Forelimb muscle (tissue), 1 donor: Measurements from ENCODE around the gene LILRA5. TPM values are rescaled to one million over a fixed set of nuclear protein-coding genes. Genes with fewer than 3 reads are reported as not detected.
"Not testable (repeated sequence)": the region's sequence is repeated elsewhere in the genome, so short reads cannot be mapped to it uniquely, and the experiment has no call there.

Experiments used
- DNase-seq: peaks from one replicate; pipeline ENCODE4 v3.0.0-alpha.2; 2013; ENCODE audit warnings: low read depth
- polyA plus RNA-seq: library from polyadenylated mRNA; unstranded; fragments of 120-200 nt; gene quantifications from one replicate; pipeline ENCODE4 v1.2.1, GENCODE V29; 2013; ENCODE audit not compliant: insufficient read length

Gene LILRA5
- polyA plus RNA-seq, 1 donor = 0.44 TPM

DNA sequence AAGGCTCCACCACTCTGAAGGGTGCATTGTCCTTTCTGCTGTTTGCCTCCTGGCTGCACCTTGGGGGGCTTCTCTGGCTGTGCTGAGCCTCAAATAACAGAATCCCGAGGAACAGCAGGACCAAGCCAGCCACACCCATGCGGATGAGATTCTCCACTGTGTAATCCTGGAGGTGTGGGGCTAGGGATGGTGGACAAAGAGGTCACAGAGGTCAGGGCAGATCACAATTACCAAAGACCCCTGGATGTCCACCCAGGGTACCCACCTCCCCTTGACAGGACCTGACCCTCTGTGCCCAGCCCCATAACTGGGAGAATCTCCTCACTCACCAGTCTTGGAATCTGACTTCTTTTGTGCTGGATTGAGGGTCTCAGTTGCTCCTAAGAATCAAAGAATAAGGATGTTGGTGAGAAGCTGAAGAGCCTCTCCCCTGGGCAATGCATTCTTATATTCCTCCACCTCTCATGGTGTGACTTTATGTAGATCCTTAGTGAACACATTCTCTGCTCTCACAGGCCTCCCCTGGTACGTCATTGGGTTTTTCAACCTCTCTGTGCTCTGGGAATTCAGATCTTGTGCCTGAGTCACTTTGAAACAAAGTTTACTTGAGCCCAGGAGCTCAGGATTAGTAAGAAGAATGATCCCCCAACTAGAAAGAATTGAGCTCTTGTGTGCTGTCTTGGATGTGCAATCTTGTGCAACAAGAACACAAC is 20.8 kb upstream of the LILRA5 start:
- no peak for DNase-seq

DNA sequence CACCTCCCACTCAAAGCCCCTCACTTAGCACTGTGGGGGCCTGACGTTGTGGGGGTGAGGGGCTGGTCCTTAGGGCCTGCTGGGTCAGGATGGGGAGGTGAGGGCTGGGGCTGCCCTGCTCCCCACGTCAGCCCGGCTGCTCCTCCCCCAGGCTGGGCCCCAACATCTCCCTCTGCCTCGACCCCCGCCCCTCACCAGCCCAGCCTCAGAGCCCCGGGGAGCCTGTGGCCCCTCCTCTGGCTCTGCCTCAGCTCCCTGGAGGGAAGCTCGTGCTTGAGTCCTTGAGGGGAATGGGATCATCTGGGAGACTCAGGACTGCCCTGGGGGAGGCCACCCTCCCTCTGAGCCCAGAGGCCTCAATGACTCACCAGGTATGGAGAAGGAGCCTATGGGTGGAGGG is 19.2 kb upstream of the LILRA5 start:
- DNase-seq = no peak

DNA sequence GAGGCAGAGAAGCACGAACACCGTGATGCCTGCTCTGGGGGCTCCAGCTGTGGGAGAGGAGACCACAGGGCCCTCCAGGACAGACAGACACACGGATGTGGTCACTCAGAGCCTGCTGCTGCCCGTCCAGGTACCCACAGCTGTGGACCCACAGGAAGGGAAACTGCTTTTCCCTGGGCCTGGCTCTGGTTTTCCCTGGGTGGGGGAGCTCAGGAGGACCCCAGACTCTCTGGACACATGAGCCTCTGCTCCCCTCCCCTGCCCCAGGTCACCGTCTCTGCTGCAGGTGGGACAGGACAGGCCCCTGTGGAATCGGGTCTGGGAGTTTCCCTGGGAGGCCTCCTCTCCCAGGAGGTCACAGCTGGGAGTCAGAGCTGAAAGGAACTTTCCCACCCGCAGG is 18.7 kb upstream of the LILRA5 start:
- DNase-seq = no peak

DNA sequence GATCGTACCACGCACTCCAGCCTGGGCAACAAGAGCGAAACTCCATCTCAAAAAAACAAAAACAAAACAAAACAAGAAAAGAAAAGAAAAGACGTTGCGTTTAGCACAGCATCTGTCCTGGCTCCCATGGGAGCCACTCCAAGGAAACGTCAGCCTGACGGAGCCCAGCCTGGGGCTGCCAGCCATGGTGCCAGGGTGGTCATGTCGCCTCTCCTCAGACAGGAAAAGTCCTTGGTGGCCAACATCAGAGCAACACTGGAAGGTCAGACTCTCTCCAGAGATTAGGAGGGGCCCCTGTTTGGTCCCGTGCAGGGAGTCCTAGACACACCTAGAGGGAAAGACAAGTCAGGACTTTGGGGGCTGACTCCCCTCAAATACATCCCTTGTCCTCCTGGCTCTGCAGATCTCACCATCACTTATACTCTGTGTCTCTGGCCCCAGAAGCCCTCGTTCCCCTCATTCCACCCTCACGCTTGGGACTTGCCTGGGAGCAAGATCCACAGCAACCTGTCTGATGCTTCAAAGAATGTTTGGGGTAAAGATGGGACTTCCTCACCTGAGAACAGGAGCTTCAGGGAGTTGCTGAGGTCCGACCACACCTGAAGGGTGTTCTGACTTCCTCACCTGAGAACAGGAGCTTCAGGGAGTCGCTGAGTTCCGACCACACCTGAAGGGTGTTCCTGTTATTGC is 16.7 kb upstream of the LILRA5 start:
- DNase-seq = no peak

DNA sequence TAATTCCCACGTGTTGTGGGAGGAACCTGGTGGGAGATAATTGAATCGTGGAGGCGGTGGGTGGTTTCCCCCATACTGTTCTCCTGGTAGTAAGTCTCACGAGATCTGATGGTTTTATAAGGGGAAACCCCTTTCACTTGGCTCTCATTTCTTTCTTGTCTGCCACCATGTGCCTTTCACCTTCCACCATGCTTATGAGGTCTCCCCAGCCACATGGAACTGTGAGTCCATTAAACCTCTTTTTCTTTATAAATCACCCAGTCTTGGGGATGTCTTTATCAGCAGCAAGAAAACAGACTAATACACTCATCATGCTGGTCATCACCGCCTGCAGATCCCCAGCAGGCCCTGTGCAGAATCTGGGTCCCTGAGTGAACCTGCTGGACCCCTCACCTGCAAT is 15.8 kb upstream of the LILRA5 start:
- not testable (repeated sequence) for DNase-seq

DNA sequence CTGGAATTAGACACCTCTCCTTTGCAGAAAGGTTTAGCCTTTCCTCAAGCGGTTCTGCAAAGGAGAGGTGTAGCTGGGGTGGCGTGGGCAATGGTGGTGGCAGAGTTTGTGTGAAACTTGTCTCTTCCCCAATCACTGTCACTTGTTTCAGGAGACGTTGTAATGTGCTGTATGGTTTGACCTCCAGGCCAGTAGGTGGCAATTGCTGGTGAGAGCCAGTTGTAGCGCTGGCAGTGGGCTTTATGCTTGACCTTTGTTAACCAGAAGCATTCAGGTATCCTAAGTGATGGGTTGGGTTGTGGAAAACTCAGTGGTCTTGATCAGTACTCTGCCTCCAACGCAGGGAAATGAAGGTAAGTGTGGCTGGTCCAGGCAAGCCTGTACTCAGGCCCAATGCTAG is 12.7 kb upstream of the LILRA5 start:
- no peak for DNase-seq

DNA sequence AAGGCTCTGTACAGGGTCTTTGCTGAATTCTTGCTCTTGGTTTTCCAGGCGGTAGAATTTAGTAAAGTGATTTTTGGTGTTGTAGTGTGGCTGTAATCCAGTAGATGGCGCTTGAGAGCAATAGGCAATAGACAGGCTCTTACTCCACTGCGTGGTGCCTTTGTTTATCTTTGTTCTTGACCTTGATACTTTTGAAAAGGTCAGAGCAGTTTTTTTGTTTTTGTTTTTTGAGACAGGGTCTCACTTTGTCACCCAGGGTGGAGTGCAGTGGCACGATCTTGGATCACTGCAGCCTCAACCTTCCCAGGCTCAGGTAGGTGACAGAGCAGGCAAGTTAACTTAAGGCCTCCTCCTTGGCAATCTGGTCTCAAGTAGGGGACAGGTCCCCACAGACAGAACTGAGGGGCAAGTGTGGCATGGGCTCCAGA is 12.2 kb upstream of the LILRA5 start:
- DNase-seq = no peak

DNA sequence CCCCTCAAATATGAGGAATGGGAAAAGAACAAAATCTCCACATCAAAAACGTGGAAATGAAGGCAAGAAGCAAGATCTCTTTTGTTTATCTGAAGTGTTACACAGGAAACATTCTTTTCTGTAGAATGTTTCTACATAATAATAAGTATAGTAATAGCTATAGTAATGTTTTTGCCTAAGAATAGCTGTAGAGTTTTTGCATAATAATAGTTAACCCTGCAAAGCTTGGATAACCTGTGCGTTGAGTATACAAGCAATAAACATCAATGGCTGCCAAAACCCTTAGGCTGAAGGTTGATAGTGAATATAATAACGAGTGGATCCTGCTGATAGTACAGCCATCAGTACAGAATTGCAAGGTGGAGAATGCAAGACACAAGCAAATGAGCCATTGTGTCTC is 11.1 kb upstream of the LILRA5 start:
- no peak for DNase-seq

DNA sequence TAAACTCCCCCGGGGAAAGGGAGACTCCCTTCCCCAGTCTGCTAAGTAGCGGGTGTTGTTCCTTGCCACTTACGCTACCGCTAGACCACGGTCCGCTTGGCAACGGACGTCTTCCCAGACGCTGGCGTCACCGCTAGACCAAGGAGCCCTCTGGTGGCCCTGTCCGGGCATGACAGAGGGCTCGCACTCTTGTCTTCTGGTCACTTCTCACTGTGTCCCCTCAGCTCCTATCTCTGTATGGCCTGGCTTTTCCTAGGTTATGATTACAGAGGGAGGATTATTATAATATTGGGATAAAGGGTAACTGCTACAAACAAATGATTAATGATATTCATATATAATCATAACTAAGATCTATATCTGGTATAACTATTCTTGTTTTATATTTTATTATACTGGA is 10.0 kb upstream of the LILRA5 start:
- DNase-seq = not testable (repeated sequence)

DNA sequence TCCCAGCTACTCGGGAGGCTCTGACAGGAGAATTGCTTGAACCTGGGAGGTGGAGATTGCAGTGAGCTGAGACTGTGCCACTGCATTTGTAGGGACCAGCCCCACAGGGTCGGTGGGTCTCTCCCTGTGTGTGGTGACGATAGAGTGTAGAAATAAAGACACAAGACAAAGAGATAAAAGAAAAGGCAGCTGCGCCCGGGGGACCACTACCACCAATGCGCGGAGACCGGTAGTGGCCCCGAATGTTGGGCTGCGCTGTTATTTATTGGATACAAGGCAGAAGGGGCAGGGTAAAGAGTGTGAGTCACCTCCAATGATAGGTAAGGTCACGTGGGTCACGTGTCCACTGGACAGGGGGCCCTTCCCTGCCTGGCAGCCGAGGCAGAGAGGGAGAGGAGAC is 9.3 kb upstream of the LILRA5 start:
- not testable (repeated sequence) for DNase-seq

DNA sequence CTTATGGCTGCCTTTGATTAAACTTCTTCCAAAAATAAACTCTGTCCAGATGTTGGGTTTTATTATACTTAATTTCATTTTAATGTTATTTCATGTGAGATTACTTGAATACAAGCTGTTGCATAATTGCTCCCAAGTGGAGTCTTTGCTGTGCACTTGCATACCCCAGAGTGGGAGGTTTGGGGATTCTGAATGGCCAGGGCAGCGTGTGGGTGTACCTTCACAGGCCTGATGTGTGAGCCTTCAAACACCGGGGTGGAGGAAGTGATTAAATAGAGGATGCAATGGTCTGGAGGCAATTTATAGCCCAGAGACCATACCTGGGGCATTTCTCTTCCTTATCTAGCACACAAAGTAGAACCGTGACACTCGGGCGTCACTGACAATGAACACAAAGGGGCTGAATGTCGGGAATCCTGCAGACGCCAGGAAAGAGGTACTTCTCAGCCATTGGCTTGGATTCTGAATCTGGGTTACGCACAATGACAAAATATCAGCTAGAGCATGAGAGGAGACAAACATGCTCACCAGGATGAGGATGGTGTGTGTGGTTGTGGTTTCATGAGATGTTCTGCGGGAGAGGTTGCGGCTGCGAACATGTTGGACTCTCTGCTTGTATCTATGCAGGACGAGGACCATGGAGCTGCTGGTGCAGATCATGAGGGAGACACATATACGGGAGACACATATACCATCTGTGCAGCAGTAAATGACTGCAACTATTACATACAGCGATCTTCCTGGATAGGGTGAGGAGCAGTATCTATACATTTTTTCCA is 7.1 kb upstream of the LILRA5 start:
- DNase-seq = no peak

DNA sequence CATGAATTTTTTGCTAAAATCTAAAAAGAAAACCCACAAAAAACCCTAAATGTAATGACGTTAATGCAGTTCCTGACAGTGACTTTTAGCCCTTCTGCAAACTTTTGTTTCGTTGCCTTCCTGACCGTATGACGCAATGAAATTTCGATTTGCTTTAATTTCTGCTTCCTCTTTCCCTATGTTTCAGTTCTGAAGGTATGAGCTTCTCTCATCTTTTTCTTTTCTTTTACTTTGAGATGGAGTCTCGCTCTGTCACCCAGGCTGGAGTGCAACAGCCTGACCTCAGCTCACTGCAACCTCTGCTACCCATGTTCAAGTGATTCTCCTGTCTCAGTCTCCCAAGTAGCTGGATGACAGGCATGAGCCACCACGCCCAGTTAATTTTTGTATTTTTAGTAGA is 6.1 kb upstream of the LILRA5 start:
- no peak for DNase-seq

DNA sequence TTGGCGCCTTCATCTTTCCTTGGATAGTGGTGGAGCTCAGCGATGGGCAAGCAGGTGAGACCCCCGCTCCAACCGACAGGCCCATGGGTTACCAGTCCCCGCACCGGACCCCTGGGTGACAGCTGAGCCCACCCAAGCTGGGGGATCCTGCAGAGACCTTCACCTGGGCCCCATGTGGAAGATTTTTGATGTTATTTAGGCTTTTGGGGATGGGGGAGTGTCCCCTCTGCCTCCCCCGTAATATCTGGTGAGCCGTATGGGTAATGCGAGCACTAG is 4.9 kb upstream of the LILRA5 start:
- DNase-seq = no peak

DNA sequence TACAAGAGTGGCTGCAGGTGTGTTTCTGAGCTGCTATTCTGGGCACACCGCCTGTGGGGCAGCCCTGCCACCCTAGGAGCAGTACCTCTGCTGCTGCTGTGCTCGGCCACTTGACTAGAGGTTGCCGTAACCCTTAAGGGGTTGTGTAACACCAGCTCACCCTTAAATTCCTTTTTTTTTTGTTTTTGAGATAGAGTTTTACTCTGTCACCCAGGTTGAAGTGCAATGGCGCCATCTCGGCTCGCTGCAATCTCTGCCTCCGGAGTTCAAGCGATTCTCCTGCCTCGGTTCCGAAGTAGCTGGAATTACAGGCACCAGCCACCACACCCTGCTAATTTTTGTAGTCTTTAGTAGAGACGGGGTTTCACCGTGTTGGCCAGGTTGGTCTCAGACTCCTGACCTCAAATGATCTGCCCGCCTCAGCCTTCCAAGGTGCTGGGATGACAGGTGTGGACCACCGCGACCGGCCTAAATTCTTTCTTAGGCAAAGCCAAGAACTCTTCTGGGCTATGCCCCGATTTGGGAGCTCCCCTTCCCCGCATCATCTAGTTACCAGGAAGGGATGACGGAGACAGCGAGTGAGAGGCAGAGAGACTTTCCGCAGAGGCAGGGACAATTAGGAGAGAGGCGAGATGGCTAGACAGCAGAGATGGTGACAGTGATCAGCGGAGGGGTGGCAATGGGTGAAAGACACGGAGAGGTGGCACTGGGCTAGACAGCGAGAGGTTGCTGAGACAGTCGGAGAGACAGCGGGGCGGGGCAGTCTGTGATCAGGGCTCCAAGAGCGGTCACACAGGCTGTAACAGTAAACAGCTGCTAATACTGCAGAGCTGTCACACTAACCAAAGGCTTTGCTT is 4.4 kb upstream of the LILRA5 start:
- no peak for DNase-seq

DNA sequence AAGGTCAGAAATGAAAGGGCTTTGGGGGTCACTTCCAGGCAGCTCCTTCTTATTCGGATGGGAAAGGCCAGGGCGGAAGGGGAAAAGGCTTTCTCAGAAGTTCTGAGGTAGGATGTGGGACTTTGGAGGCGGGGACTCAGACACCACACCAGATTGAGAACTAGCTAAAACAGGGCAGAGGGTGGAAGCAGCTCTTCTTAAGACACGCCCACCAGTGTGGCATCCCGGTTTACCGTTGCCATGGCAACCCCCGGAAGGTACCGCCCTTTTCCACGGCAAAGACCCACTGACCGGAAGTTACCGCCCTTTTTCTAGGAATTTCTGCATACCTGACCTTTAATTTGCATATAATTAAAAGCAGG is 3.8 kb upstream of the LILRA5 start:
- no peak for DNase-seq

DNA sequence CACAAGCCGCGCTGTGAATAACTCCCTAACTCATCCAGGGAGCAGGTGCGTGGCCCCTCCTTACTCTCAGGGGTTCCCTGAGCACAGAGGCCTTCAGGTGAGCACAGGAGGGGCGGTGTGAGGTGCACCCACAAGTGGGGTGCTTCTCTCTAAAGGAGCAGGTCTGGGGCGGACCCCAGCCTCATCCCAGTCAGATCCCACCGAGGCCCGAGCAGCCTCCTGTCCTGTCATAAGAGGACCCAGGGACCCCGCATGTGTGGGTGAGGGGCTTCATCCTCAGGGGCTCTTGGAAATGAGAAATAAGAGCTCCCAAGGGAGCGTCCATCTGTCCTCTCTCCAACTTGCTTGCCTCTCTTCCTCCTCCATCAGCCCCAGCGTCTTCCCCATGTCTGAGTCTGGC is 3.0 kb upstream of the LILRA5 start:
- no peak for DNase-seq

DNA sequence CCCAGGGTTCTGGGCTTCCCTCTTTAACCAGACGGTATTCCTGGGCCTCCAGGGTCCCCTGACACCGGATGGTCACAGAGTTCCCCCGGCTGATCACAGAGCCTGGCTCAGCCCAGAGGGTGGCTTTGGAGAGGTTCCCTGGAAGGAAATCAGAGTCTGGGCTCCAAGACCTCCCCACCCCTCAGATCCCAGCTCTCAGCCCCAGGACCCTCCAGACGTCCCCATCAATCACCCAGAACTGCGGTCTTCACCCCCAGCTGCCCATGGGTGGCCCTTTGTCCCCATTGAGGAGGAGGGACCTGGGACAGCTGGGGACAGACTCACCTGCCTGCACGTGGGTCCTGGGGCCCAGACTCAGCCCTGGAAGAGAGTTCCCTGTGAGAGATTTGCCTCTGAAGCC is 955 bp downstream of the LILRA5 start:
- no peak for DNase-seq

DNA sequence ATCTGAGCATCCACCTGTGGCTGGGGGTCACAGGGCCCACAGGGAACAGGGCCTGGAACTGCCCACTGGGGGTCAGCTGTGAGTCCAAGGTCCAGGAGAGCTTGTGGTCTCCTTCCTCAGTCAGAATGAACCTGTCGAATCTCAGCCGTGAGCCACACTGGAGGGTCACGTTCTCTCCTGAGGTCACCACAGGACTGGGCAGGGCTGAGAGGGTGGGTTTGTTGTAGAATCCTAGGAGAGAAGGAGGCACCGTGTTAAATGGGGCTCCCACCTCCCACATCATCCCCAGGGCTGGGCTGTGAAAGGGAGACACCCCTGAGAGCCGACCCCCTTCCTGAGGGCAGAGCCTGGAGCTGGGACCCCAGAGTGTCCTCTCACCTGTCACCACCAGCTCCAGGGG is 1.5 kb downstream of the LILRA5 start:
- DNase-seq = no peak

DNA sequence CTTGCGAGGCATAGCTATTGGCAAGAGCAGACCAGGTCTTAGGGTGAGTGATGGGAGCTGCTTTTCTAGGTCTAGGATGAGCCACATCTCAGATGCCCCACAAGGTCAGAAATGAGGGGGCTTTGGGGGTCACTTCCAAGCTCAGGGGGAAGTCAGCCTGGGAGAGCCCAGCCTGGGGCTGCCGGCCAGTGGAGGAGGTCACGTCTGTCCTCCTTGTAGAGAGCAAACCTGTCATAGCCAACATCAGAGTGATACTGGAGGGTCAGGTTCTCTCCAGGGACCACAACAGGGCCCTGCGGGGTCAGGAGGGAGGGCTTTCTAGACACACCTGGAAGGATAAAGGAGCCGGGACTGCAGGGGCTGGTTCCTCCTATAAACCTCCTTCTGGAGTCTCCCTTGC is 2.4 kb downstream of the LILRA5 start:
- DNase-seq = no peak

DNA sequence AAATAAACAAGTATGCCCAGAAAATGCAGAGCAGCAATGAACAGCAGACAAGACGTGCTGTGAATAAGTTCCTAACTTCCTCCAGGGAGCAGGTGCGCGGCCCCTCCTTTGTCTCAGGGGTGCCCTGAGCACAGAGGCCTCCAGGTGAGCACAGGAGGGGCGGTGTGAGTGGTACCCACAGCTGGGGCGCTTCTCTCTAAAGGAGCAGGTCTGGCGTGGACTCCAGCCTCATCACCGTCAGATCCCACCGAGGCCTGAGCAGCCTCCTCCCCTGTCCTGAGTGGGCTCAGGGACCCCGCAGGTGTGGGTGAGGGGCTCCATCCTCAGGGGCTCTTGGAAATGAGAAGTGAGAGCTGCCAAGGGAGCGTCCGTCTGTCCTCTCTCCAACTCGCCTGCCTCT is 3.2 kb downstream of the LILRA5 start:
- DNase-seq = no peak

DNA sequence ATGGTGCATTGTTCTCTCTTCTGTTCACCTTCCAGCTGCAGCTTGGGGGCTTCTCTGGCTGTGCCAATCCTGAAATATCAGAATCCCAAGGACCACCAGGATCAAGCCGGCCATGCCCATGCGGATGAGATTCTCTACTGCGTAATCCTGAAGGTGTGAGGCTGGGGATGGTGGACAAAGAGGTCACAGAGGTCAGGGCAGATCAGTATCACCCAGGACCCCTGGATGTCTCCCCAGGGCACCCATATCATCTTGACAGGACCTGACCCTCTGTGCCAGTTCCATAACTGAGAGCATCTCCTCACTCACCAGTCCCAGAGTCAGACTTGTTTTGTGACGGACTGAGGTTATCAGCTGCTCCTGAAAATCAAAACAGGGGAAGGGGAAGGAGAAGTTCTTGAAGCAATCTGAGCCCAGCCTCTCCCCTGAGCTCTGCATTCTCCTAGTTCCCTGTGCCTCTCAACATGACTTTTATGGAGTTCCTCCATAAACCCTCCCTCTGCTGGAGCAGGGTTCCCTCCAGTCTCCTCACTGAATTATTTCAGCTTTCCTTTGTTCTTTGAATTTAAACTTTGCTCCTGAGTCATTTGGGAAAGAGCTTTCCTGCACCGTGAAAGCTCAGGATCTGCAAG is 5.5 kb downstream of the LILRA5 start:
- no peak for DNase-seq

DNA sequence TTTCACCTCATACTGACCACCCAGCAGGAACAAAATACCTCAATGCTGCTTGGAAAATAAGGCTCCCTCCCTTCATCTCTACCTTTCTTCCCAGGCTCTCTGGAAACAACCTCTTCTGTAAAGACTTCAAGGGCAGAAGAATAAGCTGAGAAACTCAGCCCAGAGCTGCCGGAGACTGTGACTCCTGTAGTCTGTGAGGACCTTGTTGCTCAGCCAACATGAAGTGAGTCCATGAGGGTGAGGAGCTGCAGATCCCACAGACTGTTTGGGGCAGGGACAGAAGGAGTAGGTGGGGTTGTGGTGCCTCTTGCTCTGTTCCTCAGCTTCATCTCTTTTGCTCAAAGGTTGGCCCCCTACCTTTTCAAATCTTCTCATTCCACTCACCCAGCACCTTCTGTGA is 7.8 kb downstream of the LILRA5 start:
- no peak for DNase-seq
